DMS153 treated with DMSO at 0.1 percent for 48 hours (cell line): Measurements from ENCODE around the gene SZRD1.
"Not testable (repeated sequence)": the region's sequence is repeated elsewhere in the genome, so short reads cannot be mapped to it uniquely, and the experiment has no call there.

Source experiments
- DNase-seq: peaks from one replicate; lab custom pipeline; 2025; ENCODE audit not compliant: unreplicated experiment; lab: John Stamatoyannopoulos, UW

The SZRD1 gene, protein sequence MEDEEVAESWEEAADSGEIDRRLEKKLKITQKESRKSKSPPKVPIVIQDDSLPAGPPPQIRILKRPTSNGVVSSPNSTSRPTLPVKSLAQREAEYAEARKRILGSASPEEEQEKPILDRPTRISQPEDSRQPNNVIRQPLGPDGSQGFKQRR

DNA sequence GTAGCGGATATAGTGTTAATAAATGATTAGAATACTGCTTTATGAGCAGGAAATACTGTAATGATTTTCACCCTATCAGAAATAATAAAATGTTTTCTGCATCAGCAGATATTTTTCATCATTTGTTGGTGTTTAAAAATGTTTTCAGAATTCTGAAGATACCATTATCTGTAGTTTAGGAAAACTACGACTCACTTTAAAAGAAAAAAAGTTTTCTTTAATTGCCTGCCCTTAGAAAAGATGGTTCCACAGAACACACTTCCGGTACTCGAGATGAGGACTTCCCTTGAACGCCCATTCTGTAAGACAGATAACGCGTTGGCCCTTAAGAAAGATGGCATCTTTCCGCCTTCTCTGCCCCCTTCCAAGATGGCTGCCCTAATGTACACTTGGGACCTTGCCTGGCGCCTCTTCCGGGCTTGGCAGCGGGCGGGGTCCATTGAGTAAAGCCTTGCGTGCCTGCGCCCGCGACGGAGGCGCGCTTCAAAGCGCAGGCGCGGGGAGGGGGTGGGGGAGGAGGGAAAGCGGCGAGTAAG is at the start of gene SZRD1:
Gene SZRD1 (plus strand): TSS at position 521 of the 536 bp plus-strand sequence. CDS start 16 bp downstream, outside the sequence.
- DNase-seq, result peak; percentile 97

DNA sequence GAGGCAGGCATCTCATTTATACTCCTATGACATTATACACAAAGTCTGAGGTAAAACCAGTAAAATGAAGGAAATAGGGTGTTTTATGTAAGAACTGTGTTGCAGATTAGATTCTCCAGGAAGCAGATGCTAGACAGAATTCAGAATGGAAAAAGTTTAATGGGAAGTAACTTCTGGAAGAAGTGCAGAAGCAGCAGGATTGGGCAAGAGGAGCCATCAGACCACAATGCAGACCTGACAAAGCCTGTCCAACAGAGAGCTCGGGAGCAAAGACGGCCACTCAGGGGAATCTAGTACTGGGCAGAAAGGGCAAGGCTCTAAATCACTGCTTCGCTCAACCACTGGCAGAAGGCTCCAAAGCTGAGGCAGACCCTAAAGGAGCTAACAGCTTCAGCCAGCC is 48.5 kb upstream of the SZRD1 start:
- no peak for DNase-seq

DNA sequence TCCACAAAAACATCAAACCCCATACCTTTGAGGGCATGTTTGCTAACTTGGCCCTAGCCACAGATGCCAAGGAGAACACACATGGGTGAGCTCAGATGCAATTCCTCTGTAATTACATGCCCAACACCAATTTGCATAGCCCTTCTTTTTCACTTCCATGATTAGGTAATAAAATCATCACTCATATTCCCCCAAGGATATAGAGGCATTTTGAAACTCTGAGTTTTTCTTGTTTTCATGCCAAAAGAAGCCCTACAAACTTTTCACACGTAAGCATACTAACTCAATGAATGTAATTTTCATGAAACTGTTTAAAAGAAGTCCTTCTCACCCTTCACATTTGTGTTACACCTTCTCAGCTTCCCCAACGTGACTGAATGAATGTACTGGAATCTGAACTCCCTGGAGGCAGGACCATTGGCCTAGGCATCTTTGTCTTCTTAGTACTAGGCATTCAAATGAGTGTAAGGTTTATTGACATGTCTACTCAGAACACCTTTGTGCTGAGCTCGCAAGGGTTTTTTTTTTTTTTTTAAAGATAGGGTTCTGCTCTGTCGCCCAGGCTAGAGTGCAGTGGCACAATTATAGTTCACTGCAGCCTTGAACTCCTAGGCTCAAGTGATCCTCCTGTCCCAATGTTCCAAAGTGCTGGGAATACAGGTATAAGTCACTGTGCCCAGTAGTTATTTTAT is 45.7 kb upstream of the SZRD1 start:
- no peak for DNase-seq

DNA sequence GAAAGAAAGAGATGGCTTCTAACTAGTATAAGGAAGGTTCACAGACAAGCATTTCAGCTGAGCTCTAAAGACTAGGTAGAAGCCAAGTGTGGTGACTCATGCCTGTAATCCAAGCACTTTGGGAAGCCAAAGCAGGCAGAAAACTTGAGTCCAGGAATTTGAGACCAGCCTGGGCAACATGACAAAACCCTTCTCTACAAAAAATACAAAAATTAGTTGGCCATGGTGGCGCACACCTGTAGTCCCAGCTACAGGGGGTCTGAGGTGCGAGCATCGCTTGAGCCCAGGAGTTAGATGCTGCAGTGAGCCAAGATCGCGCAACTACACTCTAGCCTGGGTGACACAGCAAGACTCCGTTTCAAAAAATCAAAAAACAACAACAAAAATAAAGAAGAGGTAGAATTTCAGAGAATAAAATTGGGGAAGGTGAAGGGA is 42.6 kb upstream of the SZRD1 start:
- DNase-seq, result no peak

DNA sequence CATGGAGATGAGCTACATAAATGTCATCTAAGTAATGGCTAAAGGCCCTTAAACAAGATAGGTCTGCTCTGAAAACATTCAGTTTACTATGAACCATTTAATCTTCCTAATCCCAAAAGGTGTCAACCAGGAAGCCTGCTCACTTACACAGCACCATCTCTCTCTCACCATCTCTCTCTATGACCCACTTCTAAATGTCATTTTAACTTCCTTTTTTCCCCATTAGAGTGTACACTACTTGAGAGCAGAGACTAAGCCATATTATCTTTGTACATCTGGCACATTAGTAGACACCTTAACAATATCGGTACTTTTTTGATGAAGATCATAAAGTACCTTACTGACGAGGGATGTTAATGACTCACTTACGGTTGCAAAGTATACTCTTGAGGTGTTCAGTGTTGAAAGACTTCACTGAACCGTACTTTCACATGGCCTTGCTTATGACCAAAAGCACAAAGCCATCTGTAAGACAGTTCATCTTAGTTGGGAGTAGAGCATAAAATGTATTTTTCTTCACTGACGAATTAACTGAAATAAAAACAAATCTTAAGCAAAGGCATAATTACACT is 40.1 kb upstream of the SZRD1 start:
- no peak for DNase-seq

DNA sequence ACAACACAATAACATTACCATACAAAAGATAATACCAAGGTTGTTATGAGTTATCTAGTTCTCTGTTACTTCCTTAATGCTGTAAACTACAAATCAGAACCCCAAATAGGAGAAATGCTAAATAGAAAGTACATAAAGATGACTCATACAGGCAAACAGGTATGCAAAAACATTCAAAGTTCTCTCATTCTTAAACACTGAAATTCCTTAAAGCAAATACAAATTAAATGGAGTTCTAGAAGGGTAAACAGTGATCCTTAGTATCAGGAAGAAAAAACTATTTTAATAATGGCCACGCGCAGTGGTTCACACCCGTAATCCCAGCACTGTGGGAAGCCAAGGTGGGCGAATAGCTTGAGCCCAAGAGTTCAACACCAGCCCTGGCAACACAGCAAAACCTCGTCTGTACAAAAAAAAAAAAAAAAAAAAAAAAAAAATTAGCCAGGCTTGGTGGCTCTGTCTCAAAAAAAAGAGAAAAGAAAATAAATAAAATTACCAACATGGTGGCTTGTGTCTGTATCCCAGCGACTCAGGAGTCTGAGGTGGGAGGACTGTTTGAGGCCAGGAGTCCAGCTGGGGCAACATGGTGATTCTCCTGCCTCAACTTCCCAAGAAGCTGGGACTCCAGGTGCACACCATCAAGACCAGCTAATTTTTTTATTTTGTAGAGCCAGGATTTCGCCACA is 32.2 kb upstream of the SZRD1 start:
- DNase-seq, result no peak

DNA sequence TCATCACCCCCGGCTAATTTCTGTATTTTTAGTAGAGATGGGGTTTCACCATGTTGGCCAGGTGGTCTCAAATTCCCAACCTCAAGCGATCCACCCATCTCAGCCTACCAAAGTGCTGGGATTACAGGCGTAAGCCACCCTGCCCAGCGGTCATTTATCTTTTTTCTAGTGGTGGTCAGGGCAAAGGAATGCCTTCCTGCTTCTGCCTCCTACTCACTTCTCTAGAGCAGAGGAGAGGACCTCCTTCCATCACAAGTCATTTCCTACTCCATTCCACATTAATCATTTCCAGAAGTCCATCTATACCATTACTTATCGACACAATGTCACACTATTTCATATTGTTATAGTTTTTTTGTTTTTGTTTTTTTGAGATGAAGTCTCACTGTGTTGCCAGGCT is 28.1 kb upstream of the SZRD1 start:
- no peak for DNase-seq

DNA sequence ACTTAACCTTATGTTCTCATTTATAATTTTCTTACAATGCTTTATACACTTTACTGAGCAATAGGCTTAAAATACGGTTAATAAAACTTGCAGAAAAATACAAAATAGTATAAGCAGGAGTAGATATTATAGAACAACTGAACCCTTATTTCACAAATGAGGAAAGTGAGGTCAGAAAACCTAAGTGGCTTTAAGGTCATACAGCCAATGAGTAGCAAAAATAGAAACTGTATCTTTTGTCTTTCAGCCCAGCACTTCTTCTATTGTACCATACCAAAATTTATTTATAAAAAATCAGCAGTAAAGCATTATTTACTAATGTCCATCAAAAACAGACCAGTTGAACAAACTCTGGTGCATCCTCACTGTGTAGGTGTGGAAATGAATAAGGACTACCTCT is 26.4 kb upstream of the SZRD1 start:
- no peak for DNase-seq

DNA sequence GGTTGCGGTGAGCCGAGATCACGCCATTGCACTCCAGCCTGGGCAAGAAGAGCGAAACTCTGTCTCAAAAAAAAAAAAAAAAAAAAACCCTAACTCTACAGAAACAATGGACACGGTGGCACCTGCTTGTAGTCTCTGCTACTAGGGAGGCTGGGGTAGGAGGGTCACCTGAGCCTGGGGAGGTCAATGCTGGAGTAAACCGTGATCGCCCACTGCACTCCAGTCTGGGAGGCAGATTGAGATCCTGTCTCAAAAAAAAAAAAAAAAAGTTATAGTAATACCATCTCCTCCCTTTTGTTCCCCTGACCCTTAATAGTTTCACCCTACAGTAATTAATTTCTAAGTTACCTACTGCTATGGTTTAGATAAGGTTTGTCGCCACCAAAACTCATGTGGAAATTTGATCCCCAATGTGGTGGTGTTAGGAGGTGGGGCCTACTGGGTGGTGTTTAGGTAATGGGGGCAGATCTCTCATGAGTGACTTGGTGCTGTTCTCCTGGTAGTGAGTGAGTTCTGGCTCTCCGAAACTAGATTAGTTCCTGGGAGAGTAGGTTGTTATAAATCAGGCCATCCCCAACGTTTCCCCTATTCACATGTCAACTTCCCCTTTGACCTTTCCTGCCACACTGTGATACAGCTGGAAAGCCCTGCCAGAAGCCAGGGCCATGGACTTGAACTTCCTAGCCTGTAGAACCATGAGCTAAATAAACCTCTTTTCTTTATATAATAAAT is 24.5 kb upstream of the SZRD1 start:
- no peak for DNase-seq

DNA sequence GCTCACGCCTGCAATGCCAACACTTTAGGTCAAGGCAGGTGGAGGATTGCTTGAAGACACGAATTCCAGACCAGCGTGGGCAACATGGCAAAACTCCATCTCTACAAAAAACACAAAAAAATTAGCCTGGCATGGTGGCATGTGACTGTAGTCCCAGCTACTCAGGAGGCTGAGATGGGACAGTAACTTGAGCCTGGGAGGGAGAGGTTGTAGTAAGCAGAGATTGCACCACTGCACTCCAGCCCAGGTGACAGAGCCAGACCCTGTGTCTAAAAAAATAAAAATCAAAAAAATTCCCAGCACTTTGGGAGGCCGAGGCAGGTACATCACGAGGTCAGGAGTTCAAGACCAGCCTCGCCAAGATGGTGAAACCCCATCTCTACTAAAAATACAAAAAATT is 23.8 kb upstream of the SZRD1 start:
- not testable (repeated sequence) for DNase-seq

DNA sequence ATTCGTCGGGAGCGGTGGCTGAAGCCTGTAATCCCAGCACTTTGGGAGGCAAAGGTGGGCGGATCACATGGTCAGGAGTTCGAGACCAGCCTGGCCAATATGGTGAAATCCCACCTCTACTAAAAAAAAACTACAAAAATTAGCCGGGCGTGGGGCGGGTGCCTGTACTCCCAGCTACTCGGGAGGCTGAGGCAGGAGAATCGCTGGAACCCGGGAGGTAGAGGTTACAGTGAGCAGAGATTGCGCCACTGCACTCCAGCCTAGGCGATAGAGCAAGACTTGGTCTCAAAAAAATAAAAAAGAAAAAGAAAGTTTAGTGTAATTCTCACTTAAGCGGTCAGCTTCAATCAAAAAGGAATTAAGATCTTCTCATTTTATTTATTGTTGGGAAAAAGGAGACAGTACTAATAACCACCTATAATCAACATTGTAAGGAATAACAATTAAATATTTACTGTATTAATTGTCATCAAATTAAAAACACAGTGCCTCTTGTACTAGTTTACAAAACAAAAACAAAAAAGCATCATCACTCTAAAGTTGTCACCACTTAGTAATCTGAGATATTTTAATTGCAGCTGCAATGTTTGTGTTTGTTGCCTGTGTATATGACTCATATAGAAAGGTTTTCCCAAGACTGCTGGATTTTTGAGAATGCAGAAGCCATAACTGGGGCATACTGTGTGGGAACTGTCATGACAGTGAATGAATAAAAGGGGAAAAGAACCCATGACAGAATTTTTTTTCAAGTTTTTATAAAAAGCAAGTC is 18.4 kb upstream of the SZRD1 start:
- DNase-seq, result no peak

DNA sequence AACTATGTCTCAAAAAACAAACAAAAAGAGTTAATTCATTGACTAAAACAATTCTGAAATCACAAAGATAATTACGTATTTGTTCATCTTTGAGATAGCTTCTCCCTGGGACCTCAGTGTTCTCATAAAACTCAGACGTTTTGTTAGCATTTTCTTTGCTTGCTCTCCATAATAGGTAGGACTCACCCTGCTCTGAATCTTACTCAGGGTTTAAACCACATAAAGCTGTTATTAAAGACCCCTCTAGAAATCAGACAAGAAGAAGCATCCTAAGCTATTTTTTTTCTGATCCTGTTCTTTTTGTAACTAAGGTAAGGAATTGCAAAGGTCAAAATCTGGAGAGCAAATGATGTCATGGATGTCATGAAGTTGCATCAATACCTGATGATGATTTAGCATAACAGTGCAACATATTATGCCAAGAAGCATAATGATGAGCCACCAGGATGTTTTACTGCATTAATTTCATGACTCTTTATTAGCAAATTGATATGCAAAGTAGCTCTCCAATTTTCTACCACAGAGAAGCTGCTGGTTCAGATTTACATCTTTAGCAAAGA is 17.1 kb upstream of the SZRD1 start:
- no peak for DNase-seq

DNA sequence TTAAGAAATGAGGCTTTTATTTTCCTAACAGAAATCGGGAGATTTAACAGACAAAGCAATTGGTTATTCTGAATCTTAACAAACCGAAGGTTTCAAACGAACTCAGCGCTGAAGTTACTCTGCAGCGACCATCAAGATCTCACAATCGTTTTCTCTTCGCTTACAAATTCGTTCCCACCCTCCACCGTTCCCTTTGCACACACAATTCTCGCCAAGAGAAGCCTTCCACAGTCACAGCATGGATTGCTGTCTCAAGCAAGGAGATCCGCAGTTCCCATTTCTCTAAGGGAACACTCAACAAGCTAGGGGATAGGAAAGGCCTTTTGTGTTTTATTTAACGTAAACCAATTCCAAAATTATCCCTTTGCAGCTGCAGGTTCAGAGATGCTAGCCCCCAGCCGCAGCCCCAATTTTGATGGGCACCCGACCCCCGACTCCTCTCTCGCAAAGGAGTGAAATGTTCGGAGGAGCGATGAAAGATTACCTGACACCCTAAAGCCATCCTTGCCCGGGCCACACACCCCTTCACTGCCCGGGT is 15.5 kb upstream of the SZRD1 start:
- no peak for DNase-seq

DNA sequence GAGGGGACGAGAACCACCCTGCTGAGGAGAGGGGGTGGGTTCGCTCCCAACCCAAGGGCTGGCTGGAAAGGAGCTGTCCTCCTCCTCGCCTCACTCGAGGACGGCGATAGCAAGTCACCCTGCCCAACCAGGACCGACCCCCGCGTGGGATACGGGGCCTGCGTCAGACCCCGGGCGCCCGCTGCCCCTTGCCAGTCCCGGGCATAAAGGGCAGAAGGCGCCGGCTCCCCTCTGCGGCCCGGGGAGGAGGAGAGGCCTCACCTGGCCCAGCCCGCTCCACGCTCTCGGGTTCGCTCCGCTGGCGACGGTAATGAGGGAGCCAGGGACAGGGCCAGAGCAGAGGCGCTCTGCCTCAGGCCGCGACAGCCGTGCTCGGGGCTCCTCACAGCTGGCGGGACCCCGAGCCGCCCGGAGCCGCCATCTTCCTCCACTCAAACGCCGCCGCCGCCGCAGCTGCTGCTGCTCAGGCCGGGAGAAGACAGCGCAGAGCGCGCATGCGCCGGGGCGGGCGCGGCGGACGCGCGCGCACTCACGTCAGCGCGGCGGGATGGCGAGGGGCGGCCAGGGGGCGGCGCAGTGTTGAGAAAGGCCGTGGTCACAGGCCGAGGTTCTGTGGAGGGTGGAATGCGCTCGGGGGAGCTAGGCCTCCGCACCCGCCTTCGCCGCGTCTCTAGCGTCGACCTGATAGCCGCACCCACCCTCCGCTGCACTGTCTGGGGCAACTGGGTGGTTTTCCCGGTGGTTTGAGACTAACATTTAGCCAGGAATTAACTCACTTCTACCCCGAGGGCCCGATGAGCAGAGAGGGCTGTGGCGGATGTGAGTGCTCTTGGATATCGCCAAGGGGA is 14.8 kb upstream of the SZRD1 start, which contains the start of gene FBXO42:
Gene FBXO42 (minus strand): TSS at position 487 of the 848 bp plus-strand sequence. CDS start 37,062 bp downstream, outside the sequence.
- DNase-seq, result peak; percentile 90

DNA sequence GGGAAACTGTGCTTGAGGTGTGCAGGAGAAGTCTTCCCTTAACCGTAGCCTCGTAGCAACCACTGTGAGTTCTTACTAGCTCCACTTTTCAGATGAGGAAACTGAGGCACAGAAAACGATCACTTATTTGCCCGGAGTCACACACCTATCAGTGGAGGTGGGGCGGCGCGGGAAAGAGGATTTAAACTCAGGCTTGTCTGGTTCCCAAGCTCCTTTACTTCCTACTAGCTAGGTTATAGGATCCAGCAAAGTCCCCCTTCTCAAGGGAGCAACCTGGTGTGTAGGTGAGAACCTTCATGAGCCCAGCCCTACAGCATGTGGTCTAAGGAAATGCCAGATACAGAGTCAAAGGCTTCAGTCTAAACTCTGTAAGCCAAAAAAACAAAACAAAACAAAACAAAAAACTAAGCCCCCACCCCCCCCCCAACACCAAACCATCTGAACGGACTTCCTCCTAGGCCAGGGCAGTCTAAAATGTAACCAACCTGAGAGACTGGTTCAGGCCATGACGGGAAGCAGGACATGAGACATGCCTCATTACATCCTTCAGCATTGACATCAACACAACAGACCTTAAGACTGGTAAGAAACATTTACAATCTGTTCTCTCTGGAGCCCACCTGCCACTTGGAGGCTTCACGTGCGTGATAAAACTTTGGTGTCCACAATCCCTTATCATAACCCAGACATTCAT is 14.1 kb upstream of the SZRD1 start:
- DNase-seq, result no peak

DNA sequence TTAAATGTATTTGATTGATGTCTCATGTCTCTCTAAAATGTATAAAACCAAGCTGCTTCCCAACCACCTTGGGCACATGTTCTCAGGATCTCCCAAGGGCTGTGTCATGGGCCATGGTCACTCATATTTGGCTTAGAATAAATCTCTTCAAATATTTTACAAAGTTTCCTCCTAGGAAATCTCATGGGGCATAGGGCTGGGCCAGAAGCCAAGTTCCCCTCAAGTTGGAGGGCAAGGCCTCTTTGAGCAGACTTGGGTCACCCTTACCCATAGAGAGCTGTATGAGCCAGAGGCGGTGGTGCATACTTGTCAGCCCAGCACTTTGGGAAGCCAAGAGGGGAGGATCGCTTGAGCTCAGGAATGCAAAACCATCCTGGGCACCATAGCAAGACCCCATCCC is 12.4 kb upstream of the SZRD1 start:
- no peak for DNase-seq

DNA sequence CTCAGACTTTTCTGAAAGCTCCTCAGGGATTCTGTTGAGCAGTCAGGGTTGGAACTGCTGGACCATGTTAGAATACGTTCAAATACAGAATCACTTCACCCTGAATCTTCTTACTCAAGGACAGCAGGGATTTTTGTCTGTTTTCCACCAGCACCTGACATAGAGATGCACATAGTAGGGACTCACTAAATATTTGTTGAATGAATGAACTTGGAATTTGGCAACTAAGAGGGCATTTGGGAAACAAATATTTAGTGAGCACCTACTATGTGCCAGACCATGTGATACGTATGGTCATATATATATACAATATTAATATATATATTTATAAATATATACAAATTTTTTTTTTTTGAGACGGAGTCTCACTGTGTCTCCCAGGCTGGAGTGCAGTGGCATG is 10.2 kb upstream of the SZRD1 start:
- DNase-seq, result no peak

DNA sequence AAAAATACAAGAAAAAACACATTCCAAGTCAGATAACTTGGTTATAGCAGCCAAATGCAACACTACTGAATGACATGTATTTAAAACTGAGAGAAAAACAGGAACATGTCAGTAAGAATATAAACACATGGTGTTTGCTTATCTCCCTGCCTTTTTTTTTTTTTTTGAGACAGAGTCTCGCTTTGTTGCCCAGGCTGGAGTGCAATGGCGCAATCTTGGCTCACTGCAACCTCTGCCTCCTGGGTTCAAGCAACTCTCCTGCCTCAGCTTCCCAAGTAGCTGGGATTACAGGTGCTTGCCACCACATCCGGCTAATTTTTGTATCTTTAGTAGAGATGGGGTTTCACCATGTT is 1.9 kb upstream of the SZRD1 start:
- not testable (repeated sequence) for DNase-seq
